Measurements from ENCODE around the gene KCNK10. TPM values are rescaled to one million over a fixed set of nuclear protein-coding genes. Genes with fewer than 3 reads are reported as not detected.

Gene KCNK10
- total and polyA plus RNA-seq, 10 of the 15 experiments (the other 5 are each of a cell fraction or from before 2014, with no cell fraction given): 0.01 to 0.06 (median 0.02) TPM; not detected in 7

- no peak overlapping the region for H3K4me3 ChIP-seq
- no peaks in the 10 kb centered on the region for H3K4me1 ChIP-seq (ENCODE audit: control insufficient read depth, insufficient read depth, low read length)
- H3K9ac ChIP-seq (ENCODE audit: control insufficient read depth, insufficient read depth, low read length): no peak overlapping the region
- TF ChIP-seq ASH2L (IDR thresholded peaks at IDR 0.05; ENCODE audit: borderline replicate concordance, low read depth) (no peak), MYC (IDR thresholded peaks at IDR 0.05; ENCODE audit: insufficient read depth, insufficient read length, insufficient replicate concordance, low read length, severe bottlenecking) (no peak), SREBF2 (IDR thresholded peaks at IDR 0.05; ENCODE audit: low read length) (no peak), ZBTB33 (IDR thresholded peaks at IDR 0.05) (no peak), SKIL (IDR thresholded peaks at IDR 0.05; ENCODE audit: low read depth, poor library complexity, severe bottlenecking) (no peak), HDAC6 (IDR thresholded peaks at IDR 0.05; ENCODE audit: unreplicated experiment) (no peak), E4F1 (IDR thresholded peaks at IDR 0.05; ENCODE audit: borderline replicate concordance, partially characterized antibody) (no peak)
- H3K4me2 ChIP-seq (ENCODE audit: control insufficient read depth, insufficient read depth): no peak overlapping the region
- FAIRE-seq (no peak), ATAC-seq (no peak), DNase-seq (ENCODE audit: low read depth, low spot score) (no peak)
- no peaks in the 10 kb centered on the region for H3K36me3 ChIP-seq (ENCODE audit: control insufficient read depth in 2 of 2, insufficient read depth in 2 of 2, low read length in 1 of 2)
- CTCF ChIA-PET: no interaction called here
- no peaks in the 10 kb centered on the region; a peak in 1 of 4 replicates for H3K27me3 ChIP-seq (replicated peaks in 1 of 2; ENCODE audit: control insufficient read depth in 2 of 2, insufficient read depth in 2 of 2, low read length in 1 of 2)
- POLR2A ChIA-PET: no interaction called here
- RAD21 ChIA-PET (ENCODE audit: unreplicated experiment): no interaction called here
- no peak overlapping the region for H3K27ac ChIP-seq (ENCODE audit: control insufficient read depth, insufficient read depth)
- intact Hi-C loops (cut with micrococcal nuclease; ENCODE audit: unreplicated experiment) (no loop called here), in situ Hi-C loops (cut with MboI) (no loop called here)
- no peaks in the 10 kb centered on the region for H4K20me1 ChIP-seq (ENCODE audit: control insufficient read depth, insufficient read depth)
- H3K79me2 ChIP-seq (ENCODE audit: control insufficient read depth, insufficient read depth, low read length): no peaks in the 10 kb centered on the region
- BruUV-seq (replicated peaks): no TSS peak
- no peaks in the 10 kb centered on the region for H3K9me3 ChIP-seq (replicated peaks; ENCODE audit: control insufficient read depth, insufficient read depth, low read length)
- H2AFZ ChIP-seq (ENCODE audit: control insufficient read depth, low read depth, low read length): no peak overlapping the region
- WGBS (ENCODE audit: insufficient coverage, insufficient replicate concordance, low lambda C conversion rate, missing lambda C conversion rate): 40% methylated on average over 3 of the region's 3 CpGs
- SMC1A ChIA-PET (ENCODE audit: uncharacterized antibody, unreplicated experiment): no interaction called here
Observed at GRCh38 chr14:88252498-88252897, 70.6 kb downstream of the KCNK10 start.
